HG02943 (cell line): ENCODE data around the gene RUNX3.
"Not testable (repeated sequence)": the region's sequence is repeated elsewhere in the genome, so short reads cannot be mapped to it uniquely, and the experiment has no call there.

ENCODE experiments used
- ATAC-seq: cut with Tn5 transposase; IDR thresholded peaks from one replicate; pipeline ENCODE4 v1.9.1; 2021; ENCODE audit warnings: mild to moderate bottlenecking, low read depth, moderate library complexity; ENCODE audit not compliant: unreplicated experiment

The RUNX3 gene

GRCh38 chr1:24891367-24891766, 38.7 kb downstream of the RUNX3 start:
- not testable (repeated sequence) for ATAC-seq

GRCh38 chr1:24890887-24891286, 39.2 kb downstream of the RUNX3 start:
- no peak for ATAC-seq

GRCh38 chr1:24888971-24889676, 41.0 kb downstream of the RUNX3 start:
- no peak for ATAC-seq

GRCh38 chr1:24888061-24888970, 41.8 kb downstream of the RUNX3 start:
- no peak for ATAC-seq

GRCh38 chr1:24886241-24886640, 43.8 kb downstream of the RUNX3 start:
- ATAC-seq: no peak

GRCh38 chr1:24884751-24885150, 45.3 kb downstream of the RUNX3 start:
- ATAC-seq: no peak

GRCh38 chr1:24881034-24881433, 49.0 kb downstream of the RUNX3 start:
- no peak for ATAC-seq

GRCh38 chr1:24878775-24879742, 51.0 kb downstream of the RUNX3 start:
- no peak for ATAC-seq

- no peak for ATAC-seq
These were observed 52.0 kb downstream of the RUNX3 start for GRCh38 chr1:24878045-24878444.

- ATAC-seq: no peak
These were observed 54.0 kb downstream of the RUNX3 start for GRCh38 chr1:24875991-24876506.

- ATAC-seq: no peak
These were observed 54.8 kb downstream of the RUNX3 start for GRCh38 chr1:24875257-24875656.

- ATAC-seq: no peak
These were observed 55.4 kb downstream of the RUNX3 start for GRCh38 chr1:24874611-24875234.

GRCh38 chr1:24874056-24874455, 56.0 kb downstream of the RUNX3 start:
- no peak for ATAC-seq

GRCh38 chr1:24873148-24873547, 56.9 kb downstream of the RUNX3 start:
- ATAC-seq: no peak

GRCh38 chr1:24872061-24872850, 57.8 kb downstream of the RUNX3 start:
- ATAC-seq: no peak

- no peak for ATAC-seq
These were observed 58.7 kb downstream of the RUNX3 start for GRCh38 chr1:24871306-24871901.

GRCh38 chr1:24870551-24871195, 59.4 kb downstream of the RUNX3 start:
- ATAC-seq: no peak
